Fibroblast of lung (primary cell): Measurements from ENCODE around the gene SFXN1. TPM values are rescaled to one million over a fixed set of nuclear protein-coding genes. Genes with fewer than 3 reads are reported as not detected.

ENCODE experiments used
- DNase-seq, 2 donors: peaks; one replicate each; pipeline versions ENCODE4 v3.0.0 to v3.0.0-alpha.2; 2010; ENCODE audit warnings: low read depth in 2 of 2
- H2AFZ ChIP-seq: 2 replicates; pipeline ENCODE4 v1.5.1; 2012; ENCODE audit warnings: low read length, control low read depth, inconsistent platforms
- H3K27ac ChIP-seq: 2 replicates; pipeline ENCODE4 v1.5.1; 2011; ENCODE audit warnings: low read length, control low read depth; ENCODE audit not compliant: insufficient read depth
- H3K27me3 ChIP-seq: 2 replicates; pipeline ENCODE4 v1.5.1; 2011; ENCODE audit warnings: mild to moderate bottlenecking, low read length; ENCODE audit not compliant: control insufficient read depth, insufficient read depth
- H3K36me3 ChIP-seq: 2 replicates; pipeline ENCODE4 v1.5.1; 2011; ENCODE audit warnings: low read length; ENCODE audit not compliant: control insufficient read depth, insufficient read depth
- H3K4me1 ChIP-seq: 2 replicates; pipeline ENCODE4 v1.5.1; 2011; ENCODE audit warnings: low read length; ENCODE audit not compliant: control insufficient read depth, insufficient read depth; ENCODE audit errors: extremely low read depth
- H3K4me2 ChIP-seq: 2 replicates; pipeline ENCODE4 v1.5.1; 2011; ENCODE audit warnings: low read length, control low read depth; ENCODE audit not compliant: insufficient read depth; ENCODE audit errors: extremely low read depth
- H3K4me3 ChIP-seq, 4 experiments: fragments of 200-600 bp in 1 of 4; sonication (generic) in 1 of 4; replicated peaks in 1 of 4; 2 replicates each; pipeline ENCODE4 v1.5.1; 2011 to 2016; ENCODE audit warnings: low read length in 4 of 4, low read depth in 3 of 4, mild to moderate bottlenecking in 3 of 4, control low read depth in 2 of 4, inconsistent platforms in 1 of 4, mixed read lengths in 1 of 4; ENCODE audit not compliant: insufficient read depth in 1 of 4; ENCODE audit errors: control extremely low read depth in 1 of 4
- H3K79me2 ChIP-seq: 2 replicates; pipeline ENCODE4 v1.5.1; 2012; ENCODE audit warnings: mild to moderate bottlenecking, low read length, inconsistent platforms; ENCODE audit not compliant: control insufficient read depth, insufficient read depth
- H3K9ac ChIP-seq: 2 replicates; pipeline ENCODE4 v1.5.1; 2011; ENCODE audit warnings: mild to moderate bottlenecking, low read length, control low read depth; ENCODE audit not compliant: insufficient read depth
- H3K9me3 ChIP-seq: 2 replicates; pipeline ENCODE4 v1.5.1; 2012; ENCODE audit warnings: low read depth, low read length; ENCODE audit not compliant: control insufficient read depth, insufficient read depth
- H4K20me1 ChIP-seq: 2 replicates; pipeline ENCODE4 v1.5.1; 2011; ENCODE audit warnings: low read length; ENCODE audit not compliant: control insufficient read depth, insufficient read depth; ENCODE audit errors: extremely low read depth
- CTCF ChIP-seq, 2 donors: IDR thresholded peaks in 1 of 2; conservative IDR thresholded peaks in 1 of 2; 1 replicate in 1 of 2; 2 replicates in 1 of 2; pipeline ENCODE4 v1.5.1; 2011 to 2012; ENCODE audit warnings: low read length in 2 of 2, control low read depth in 1 of 2, inconsistent platforms in 1 of 2, low read depth in 1 of 2, mild to moderate bottlenecking in 1 of 2
- EZH2 ChIP-seq: IDR thresholded peaks from 2 replicates; pipeline ENCODE4 v1.5.1; 2012; ENCODE audit warnings: low read length, control low read depth, mild to moderate bottlenecking; ENCODE audit errors: missing control alignments
- polyA plus RNA-seq, 2 donors: library from polyadenylated mRNA; depleted of rRNA in 1 of 2; stranded (reverse) in 1 of 2; unstranded in 1 of 2; fragments of >200 nt; gene quantifications; 2 replicates each; pipeline ENCODE4 v1.2.1, GENCODE V29; 2011 to 2012; ENCODE audit warnings: missing spikeins in 1 of 2
- total RNA-seq: library from RNA; depleted of rRNA; stranded (reverse); fragments of >200 nt; gene quantifications from 2 replicates; pipeline ENCODE4 v1.2.1, GENCODE V29; 2014

Gene SFXN1
- total and polyA plus RNA-seq, 2 donors (not counting 1 experiment from before 2014, with no cell fraction given): 58.3 to 125 TPM

GRCh38 chr5:175573493-175574269, 95.3 kb downstream of the SFXN1 start:
- Histone ChIP-seq H3K9me3 (no peaks in the 10 kb centered on the region), H2AFZ (no peak overlapping the region), H3K79me2 (no peaks in the 10 kb centered on the region), H3K4me1 (no peaks in the 10 kb centered on the region), H3K4me2 (no peak overlapping the region), H3K4me3 (no peak overlapping the region), H3K9ac (no peak overlapping the region), H3K27ac (no peak overlapping the region), H3K36me3 (no peaks in the 10 kb centered on the region), H4K20me1 (no peaks in the 10 kb centered on the region), H3K27me3 (no peaks in the 10 kb centered on the region)
- TF ChIP-seq EZH2 (no peak), CTCF (conservative IDR thresholded peaks at IDR 0.05 in 1 of 2, IDR thresholded peaks at IDR 0.05 in 1 of 2; ENCODE audit: low read depth in 1 of 2, low read length in 2 of 2) (no peak)
- DNase-seq: no peak

GRCh38 chr5:175575301-175575700, 96.9 kb downstream of the SFXN1 start:
- no peaks in the 10 kb centered on the region for H3K27me3 ChIP-seq
- H4K20me1 ChIP-seq: no peaks in the 10 kb centered on the region
- H3K27ac ChIP-seq: no peak overlapping the region
- no peaks in the 10 kb centered on the region for H3K79me2 ChIP-seq
- DNase-seq: no peak
- no peak overlapping the region for H3K4me3 ChIP-seq
- no peaks in the 10 kb centered on the region for H3K9me3 ChIP-seq
- H3K36me3 ChIP-seq: no peaks in the 10 kb centered on the region
- H3K9ac ChIP-seq: no peak overlapping the region
- TF ChIP-seq EZH2: no peak
- no peak for TF ChIP-seq CTCF (conservative IDR thresholded peaks at IDR 0.05 in 1 of 2, IDR thresholded peaks at IDR 0.05 in 1 of 2; ENCODE audit: low read depth in 1 of 2, low read length in 2 of 2)
- no peak overlapping the region for H2AFZ ChIP-seq
- H3K4me1 ChIP-seq: no peaks in the 10 kb centered on the region
- H3K4me2 ChIP-seq: no peak overlapping the region

GRCh38 chr5:175576096-175576495, 97.7 kb downstream of the SFXN1 start:
- H3K79me2 ChIP-seq: no peaks in the 10 kb centered on the region
- H3K4me3 ChIP-seq: no peak overlapping the region
- no peak overlapping the region for H3K9ac ChIP-seq
- no peak for DNase-seq
- H3K4me2 ChIP-seq: no peak overlapping the region
- H3K9me3 ChIP-seq: no peaks in the 10 kb centered on the region
- no peak overlapping the region for H2AFZ ChIP-seq
- H4K20me1 ChIP-seq: no peaks in the 10 kb centered on the region
- H3K36me3 ChIP-seq: no peaks in the 10 kb centered on the region
- TF ChIP-seq EZH2 (no peak), CTCF (conservative IDR thresholded peaks at IDR 0.05 in 1 of 2, IDR thresholded peaks at IDR 0.05 in 1 of 2; ENCODE audit: low read depth in 1 of 2, low read length in 2 of 2) (no peak)
- no peak overlapping the region for H3K27ac ChIP-seq
- no peaks in the 10 kb centered on the region for H3K4me1 ChIP-seq
- no peaks in the 10 kb centered on the region for H3K27me3 ChIP-seq
